K562 (cell line): Measurements from ENCODE around the gene ARL3. TPM values are rescaled to one million over a fixed set of nuclear protein-coding genes. Genes with fewer than 3 reads are reported as not detected.
A peak's percentile ranks its signal among the peaks of the same experiment; 100 is the strongest.

ENCODE experiments used
- CBX2 ChIP-seq: fragments of 200-600 bp; sonication (generic); IDR thresholded peaks from one replicate; pipeline ENCODE4 v1.6.1; 2012; ENCODE audit warnings: mild to moderate bottlenecking, low read length, inconsistent platforms; ENCODE audit not compliant: insufficient read depth, poor library complexity, severe bottlenecking
- E2F8 ChIP-seq: fragments of 450-650 bp; IDR thresholded peaks from 2 replicates; pipeline ENCODE4 v1.7.1; 2018; ENCODE audit warnings: mild to moderate bottlenecking, low read depth; ENCODE audit not compliant: partially characterized antibody
- ETV5 ChIP-seq: sonication (generic); formaldehyde crosslinking; IDR thresholded peaks from 2 replicates; pipeline ENCODE4 v1.4.0; 2020; ENCODE audit warnings: low read depth, mild to moderate bottlenecking, missing genetic modification reagents
- FOXA1 ChIP-seq: fragments of 450-650 bp; IDR thresholded peaks from 2 replicates; pipeline ENCODE4 v1.6.1; 2016; ENCODE audit warnings: mild to moderate bottlenecking, borderline replicate concordance
- IRF2 ChIP-seq: sonication (generic); formaldehyde crosslinking; IDR thresholded peaks from 2 replicates; pipeline ENCODE4 v1.8.1; 2022; ENCODE audit warnings: mild to moderate bottlenecking, missing genetic modification reagents
- IRF9 ChIP-seq: fragments of 450-650 bp; IDR thresholded peaks from 2 replicates; pipeline ENCODE4 v1.6.1; 2016; ENCODE audit warnings: missing biosample characterization, missing genetic modification characterization
- KAT7 ChIP-seq: sonication (generic); formaldehyde crosslinking; IDR thresholded peaks from 2 replicates; pipeline ENCODE4 v1.8.0; 2022; ENCODE audit warnings: missing genetic modification reagents, mild to moderate bottlenecking, borderline replicate concordance
- LARP7 ChIP-seq: fragments of 450-650 bp; IDR thresholded peaks from 2 replicates; pipeline ENCODE4 v1.6.1; 2016
- MCM2 ChIP-seq: fragments of 450-650 bp; IDR thresholded peaks from 2 replicates; pipeline ENCODE4 v1.6.1; 2017; ENCODE audit warnings: low read depth, mild to moderate bottlenecking
- NR1H2 ChIP-seq: sonication (generic); formaldehyde crosslinking; IDR thresholded peaks from 2 replicates; pipeline ENCODE4 v1.4.0; 2020; ENCODE audit warnings: mild to moderate bottlenecking, missing genetic modification reagents
- POLR2AphosphoS2 ChIP-seq: IDR thresholded peaks from 2 replicates; pipeline ENCODE4 v1.6.1; 2012; ENCODE audit warnings: low read length, improper control_type of control experiment
- RFX1 ChIP-seq: fragments of 450-650 bp; IDR thresholded peaks from 2 replicates; pipeline ENCODE4 v1.6.1; 2016; ENCODE audit warnings: mild to moderate bottlenecking, moderate library complexity
- SIRT6 ChIP-seq: IDR thresholded peaks from one replicate; pipeline ENCODE4 v1.6.1; 2012; ENCODE audit warnings: low read depth, mild to moderate bottlenecking, control low read depth, inconsistent platforms, low read length, moderate library complexity
- SRF ChIP-seq, 2 experiments: fragments of 250-450, 450-650 bp in 1 of 2; sonication (Bioruptor Pico) in 1 of 2; sonication (generic) in 1 of 2; formaldehyde crosslinking; IDR thresholded peaks; 2 replicates each; pipeline versions ENCODE4 v1.5.0 to v1.5.1; 2020 to 2022; ENCODE audit warnings: mild to moderate bottlenecking in 1 of 2, missing genetic modification reagents in 1 of 2
- TFAP4 ChIP-seq: sonication (generic); formaldehyde crosslinking; IDR thresholded peaks from 2 replicates; pipeline ENCODE4 v1.8.0; 2022; ENCODE audit warnings: missing genetic modification reagents, mild to moderate bottlenecking, moderate library complexity, borderline replicate concordance
- THRAP3 ChIP-seq: fragments of 450-650 bp; IDR thresholded peaks from 2 replicates; pipeline ENCODE4 v1.6.1; 2016; ENCODE audit warnings: mild to moderate bottlenecking, inconsistent platforms, borderline replicate concordance
- ZEB2 ChIP-seq: fragments of 450-650 bp; IDR thresholded peaks from 2 replicates; pipeline ENCODE4 v1.6.1; 2016
- ZNF324 ChIP-seq: fragments of 250-450 bp; sonication (Bioruptor Pico); IDR thresholded peaks from 2 replicates; pipeline ENCODE4 v1.4.0; 2020; ENCODE audit warnings: mild to moderate bottlenecking
- ZNF398 ChIP-seq: fragments of 250-450 bp; sonication (Bioruptor Pico); IDR thresholded peaks from 2 replicates; pipeline ENCODE4 v1.8.0; 2021; ENCODE audit warnings: moderate library complexity, mild to moderate bottlenecking, inconsistent platforms
- ZNF584 ChIP-seq: fragments of 200-800 bp; sonication (Bioruptor generic); IDR thresholded peaks from 2 replicates; pipeline ENCODE4 v1.6.1; 2016; ENCODE audit warnings: low read depth, mild to moderate bottlenecking, missing genetic modification characterization, missing compliant biosample characterization
- polyA plus RNA-seq, 8 experiments: library from polyadenylated mRNA; depleted of rRNA in 4 of 8; stranded (reverse) in 5 of 8; unstranded in 3 of 8; fragments of >200 nt; fragmentation: Nextera tagmentation in 2 of 8; fragmentation: Illumina TruSeq in 1 of 8; extraction: Ambion mirVana in 2 of 8; extraction: Trizol in 1 of 8; gene quantifications; 2 replicates each; pipeline versions ENCODE4 v1.2.1 to v1.2.3, GENCODE V29; 2011 to 2014; ENCODE audit warnings: inconsistent platforms in 1 of 8, missing spikeins in 1 of 8
- total RNA-seq, 7 experiments: library from RNA; depleted of rRNA in 6 of 7; stranded (reverse); fragments of >200 nt in 6 of 7; fragmentation: Illumina TruSeq in 2 of 7; extraction: Trizol in 2 of 7; gene quantifications; 2 replicates each; pipeline versions ENCODE4 v1.2.1 to v1.2.3, GENCODE V29; 2011 to 2021; ENCODE audit warnings: low replicate concordance in 1 of 7
- TF ChIP-seq, protein P1 (sequence below): IDR thresholded peaks from 2 replicates; pipeline ENCODE4 v1.6.1; 2011; ENCODE audit warnings: borderline replicate concordance, low read depth, mild to moderate bottlenecking, moderate library complexity, low read length; ENCODE audit not compliant: insufficient read depth, poor library complexity, severe bottlenecking

The ARL3 gene
- total and polyA plus RNA-seq, 9 of the 15 experiments (the other 6 are each of a cell fraction or from before 2014, with no cell fraction given): 2.9 to 8.9 (median 4.8) TPM

DNA sequence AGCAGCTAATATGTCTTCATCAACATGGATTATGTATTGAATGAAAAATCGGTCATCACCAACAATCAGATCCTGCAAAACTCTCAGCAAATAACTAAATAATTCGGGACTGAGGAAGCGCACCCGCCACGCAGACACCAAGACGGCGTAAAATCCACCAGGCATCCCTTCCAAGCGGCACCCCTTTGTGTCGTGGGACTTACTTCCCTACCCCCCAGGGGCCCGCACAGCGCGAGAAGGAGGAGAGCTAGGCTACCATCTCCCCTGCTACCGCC, 721 bp downstream of the ARL3 start (continued):
- TF ChIP-seq SIRT6: no peak
- TF ChIP-seq E2F8: no peak
- TF ChIP-seq POLR2AphosphoS2: no peak
- TF ChIP-seq FOXA1: no peak
- TF ChIP-seq, protein P1, sequence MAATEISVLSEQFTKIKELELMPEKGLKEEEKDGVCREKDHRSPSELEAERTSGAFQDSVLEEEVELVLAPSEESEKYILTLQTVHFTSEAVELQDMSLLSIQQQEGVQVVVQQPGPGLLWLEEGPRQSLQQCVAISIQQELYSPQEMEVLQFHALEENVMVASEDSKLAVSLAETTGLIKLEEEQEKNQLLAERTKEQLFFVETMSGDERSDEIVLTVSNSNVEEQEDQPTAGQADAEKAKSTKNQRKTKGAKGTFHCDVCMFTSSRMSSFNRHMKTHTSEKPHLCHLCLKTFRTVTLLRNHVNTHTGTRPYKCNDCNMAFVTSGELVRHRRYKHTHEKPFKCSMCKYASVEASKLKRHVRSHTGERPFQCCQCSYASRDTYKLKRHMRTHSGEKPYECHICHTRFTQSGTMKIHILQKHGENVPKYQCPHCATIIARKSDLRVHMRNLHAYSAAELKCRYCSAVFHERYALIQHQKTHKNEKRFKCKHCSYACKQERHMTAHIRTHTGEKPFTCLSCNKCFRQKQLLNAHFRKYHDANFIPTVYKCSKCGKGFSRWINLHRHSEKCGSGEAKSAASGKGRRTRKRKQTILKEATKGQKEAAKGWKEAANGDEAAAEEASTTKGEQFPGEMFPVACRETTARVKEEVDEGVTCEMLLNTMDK: peak; percentile 27
- TF ChIP-seq ETV5: 0 out of 2 replicates have a peak, but pooled peaks have one; percentile 8
- no peak for TF ChIP-seq ZNF398 (CRISPR knock-in tag)
- no peak for TF ChIP-seq RFX1
- no peak for TF ChIP-seq KAT7 (CRISPR knock-in tag)
- no peak for TF ChIP-seq IRF2
- no peak for TF ChIP-seq MCM2
- TF ChIP-seq SRF (CRISPR knock-in tag; IDR thresholded peaks at IDR 0.05): no peak
- no peak for TF ChIP-seq ZNF324 (CRISPR knock-in tag)
- no peak for TF ChIP-seq NR1H2 (CRISPR knock-in tag)
- TF ChIP-seq IRF9 (tag): no peak
- no peak for TF ChIP-seq THRAP3
- no peak for TF ChIP-seq ZEB2
- TF ChIP-seq TFAP4 (CRISPR knock-in tag): no peak
- TF ChIP-seq CBX2: no peak
- TF ChIP-seq ZNF584 (CRISPR knock-in tag): no peak
- no peak for TF ChIP-seq LARP7
